ENCODE results near the gene PHETA1. TPM values are rescaled to one million over a fixed set of nuclear protein-coding genes. Genes with fewer than 3 reads are reported as not detected.

PHETA1 gene
- total RNA-seq = 28.6 TPM
- long read RNA-seq, partial matches to known transcripts = 1 of 46 reads
- long read RNA-seq, other reads (novel, unspliced or antisense) = 44 of 46 reads

- intact Hi-C loops (cut with micrococcal nuclease) = no loop called here
- ATAC-seq = peak; percentile 92
- peak; percentile 98 for DNase-seq
Observed at GRCh38 chr12:111368788-111369495, at the start of gene PHETA1. Gene PHETA1 (minus strand): TSS chr12:111369095. CDS start chr12:111363427, 5,668 bp downstream.

- intact Hi-C loops (cut with micrococcal nuclease) = no loop called here
- DNase-seq = no peak
Observed at GRCh38 chr12:111418594-111418880, 49.6 kb upstream of the PHETA1 start.

GRCh38 chr12:111417784-111418593, 49.1 kb upstream of the PHETA1 start:
- no peak for ATAC-seq
- no peak for DNase-seq
- intact Hi-C loops (cut with micrococcal nuclease) = no loop called here

More at GRCh38 chr12:111418594-111418880, 49.6 kb upstream of the PHETA1 start:
- no peak for ATAC-seq

GRCh38 chr12:111417290-111417689, 48.4 kb upstream of the PHETA1 start:
- no peak for ATAC-seq
- intact Hi-C loops (cut with micrococcal nuclease) = no loop called here

GRCh38 chr12:111414711-111415252, 45.9 kb upstream of the PHETA1 start:
- DNase-seq (no peak), ATAC-seq (no peak)
- intact Hi-C loops (cut with micrococcal nuclease) = no loop called here

More at GRCh38 chr12:111417290-111417689, 48.4 kb upstream of the PHETA1 start:
- no peak for DNase-seq

GRCh38 chr12:111413442-111414086, 44.7 kb upstream of the PHETA1 start:
- DNase-seq = peak; percentile 79
- intact Hi-C loops (cut with micrococcal nuclease) = no loop called here
- ATAC-seq = peak; percentile 62

- ATAC-seq = no peak
- DNase-seq = no peak
- intact Hi-C loops (cut with micrococcal nuclease) = no loop called here
Observed at GRCh38 chr12:111412830-111413441, 44.0 kb upstream of the PHETA1 start.

GRCh38 chr12:111412007-111412829, 43.3 kb upstream of the PHETA1 start:
- intact Hi-C loops (cut with micrococcal nuclease) = no loop called here
- DNase-seq = peak; percentile 65
- peak; percentile 29 for ATAC-seq

- DNase-seq = no peak
- intact Hi-C loops (cut with micrococcal nuclease) = no loop called here
- peak; percentile 17 for ATAC-seq
Observed at GRCh38 chr12:111411185-111411764, 42.4 kb upstream of the PHETA1 start.

- ATAC-seq (peak; percentile 5), DNase-seq (peak; percentile 66)
- intact Hi-C loops (cut with micrococcal nuclease) = no loop called here
Observed at GRCh38 chr12:111410431-111411184, 41.7 kb upstream of the PHETA1 start.

- ATAC-seq (peak; percentile 5), DNase-seq (peak; percentile 83)
- intact Hi-C loops (cut with micrococcal nuclease) = no loop called here
Observed at GRCh38 chr12:111409780-111410430, 41.0 kb upstream of the PHETA1 start.

GRCh38 chr12:111409403-111409779, 40.5 kb upstream of the PHETA1 start:
- DNase-seq (peak; percentile 65), ATAC-seq (no peak)
- intact Hi-C loops (cut with micrococcal nuclease) = no loop called here

GRCh38 chr12:111408686-111409402, 39.9 kb upstream of the PHETA1 start:
- no peak for DNase-seq
- ATAC-seq = no peak
- intact Hi-C loops (cut with micrococcal nuclease) = no loop called here

- no peak for ATAC-seq
- no peak for DNase-seq
- intact Hi-C loops (cut with micrococcal nuclease) = no loop called here
Observed at GRCh38 chr12:111408116-111408440, 39.2 kb upstream of the PHETA1 start.

GRCh38 chr12:111407377-111408115, 38.7 kb upstream of the PHETA1 start:
- intact Hi-C loops (cut with micrococcal nuclease) = no loop called here
- DNase-seq = peak; percentile 67

More at GRCh38 chr12:111407377-111408115, 38.7 kb upstream of the PHETA1 start:
- ATAC-seq = no peak
